Activated CD4-positive, alpha-beta T cell treated with anti-CD3 and anti-CD28 coated beads, Interleukin-10, Interleukin-2, amounts not matched to agents 100 ng/mL and 50 ng/mL, durations not matched to agents 16 hours and 8 hours (primary cell): Measurements from ENCODE around the gene APP.
"Not testable (repeated sequence)": the region's sequence is repeated elsewhere in the genome, so short reads cannot be mapped to it uniquely, and the experiment has no call there.

ENCODE experiments used
- DNase-seq: peaks from one replicate; pipeline ENCODE4 v3.0.0-alpha.2; 2020

The APP gene

DNA sequence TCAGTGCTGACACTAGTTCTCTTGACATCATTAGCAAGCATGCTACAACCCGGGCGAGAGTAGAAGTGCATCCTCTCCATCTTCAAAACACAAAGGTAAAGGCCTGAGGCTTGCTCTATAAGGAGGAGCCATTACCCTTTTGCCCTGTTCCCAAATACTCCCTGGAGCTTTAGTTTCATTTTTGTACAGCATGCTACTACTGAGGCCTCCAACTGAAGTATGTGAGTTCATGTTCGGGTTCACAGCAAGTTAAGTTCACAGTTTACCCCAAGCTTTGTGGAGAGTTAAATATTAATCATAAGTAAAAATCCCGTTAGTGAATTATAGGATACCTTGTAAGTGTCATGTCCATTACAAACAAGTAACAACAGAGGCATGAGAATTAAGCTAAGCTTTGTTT lies 156.6 kb downstream of the APP start:
- DNase-seq = no peak

GRCh38 chr21:26012482-26012881 lies 158.1 kb downstream of the APP start:
- DNase-seq = not testable (repeated sequence)

DNA sequence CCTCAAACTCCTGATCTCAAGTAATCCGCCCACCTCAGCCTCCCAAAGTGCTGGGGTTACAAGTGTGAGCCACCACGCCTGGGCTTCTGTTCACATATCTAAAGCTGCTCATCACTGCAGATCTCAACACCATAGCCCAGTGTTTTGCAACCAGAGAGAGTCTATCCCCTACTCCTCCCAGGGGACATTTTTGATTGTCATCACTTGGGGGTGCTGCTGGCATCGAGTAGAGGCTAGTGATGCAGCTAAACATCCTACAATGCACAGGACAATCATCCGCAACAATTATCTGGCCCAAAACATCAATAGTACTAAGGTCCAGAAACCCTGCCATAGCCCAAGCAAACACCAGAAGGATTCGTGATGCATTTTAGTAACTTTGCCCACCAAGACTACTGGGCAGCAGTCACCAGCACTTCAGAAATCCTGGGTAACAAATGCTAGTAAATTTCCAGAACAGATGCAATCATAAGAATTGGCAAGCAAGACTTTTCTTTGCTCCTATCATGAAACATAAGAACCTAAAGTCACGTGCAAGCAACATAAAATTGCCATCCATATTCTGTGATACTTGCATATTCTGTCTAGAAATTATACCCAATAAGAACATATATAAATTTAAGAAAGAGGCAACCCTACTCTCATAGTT lies 159.2 kb downstream of the APP start:
- DNase-seq = no peak

- no peak for DNase-seq
These were observed 162.5 kb downstream of the APP start for GRCh38 chr21:26007951-26008498.

- DNase-seq = no peak
These were observed 165.1 kb downstream of the APP start for GRCh38 chr21:26005464-26005863.

DNA sequence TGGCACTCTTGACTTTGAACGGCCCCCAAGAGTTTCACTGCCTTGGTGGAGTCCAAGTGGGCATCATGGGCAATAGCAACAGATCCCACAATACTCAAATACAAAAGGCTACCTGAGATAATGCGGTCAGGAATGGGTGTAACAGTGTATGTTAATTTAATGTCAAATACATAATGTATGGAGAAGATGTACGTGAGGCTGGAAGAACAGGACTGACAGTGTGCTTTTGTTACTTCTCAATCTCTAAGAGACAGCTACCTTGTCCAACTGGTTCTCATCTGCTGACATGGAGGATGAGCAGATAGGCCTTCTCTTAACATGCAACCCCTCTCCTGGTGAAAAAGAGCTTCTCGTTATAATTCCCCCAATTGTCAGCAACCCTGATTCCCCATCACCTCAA lies 167.2 kb downstream of the APP start:
- DNase-seq = no peak

DNA sequence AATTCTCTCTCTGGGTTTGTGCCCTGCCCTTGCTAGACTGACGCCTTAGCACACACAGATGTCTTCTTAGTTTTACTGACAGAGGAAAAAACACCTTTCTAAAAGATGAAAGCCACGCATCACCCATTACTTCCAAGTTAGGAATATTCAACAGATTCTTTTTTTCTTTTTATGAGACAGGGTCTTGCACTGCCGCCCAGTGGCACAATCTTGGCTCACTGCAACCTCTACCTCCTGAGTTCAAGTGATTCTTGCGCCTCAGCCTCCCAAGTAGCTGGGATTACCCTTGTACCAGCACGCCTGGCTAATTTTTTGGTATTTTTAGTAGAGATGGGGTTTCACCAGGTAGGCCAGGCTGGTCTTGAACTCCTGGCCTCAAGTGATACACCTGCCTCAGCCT lies 169.2 kb downstream of the APP start:
- DNase-seq = no peak

DNA sequence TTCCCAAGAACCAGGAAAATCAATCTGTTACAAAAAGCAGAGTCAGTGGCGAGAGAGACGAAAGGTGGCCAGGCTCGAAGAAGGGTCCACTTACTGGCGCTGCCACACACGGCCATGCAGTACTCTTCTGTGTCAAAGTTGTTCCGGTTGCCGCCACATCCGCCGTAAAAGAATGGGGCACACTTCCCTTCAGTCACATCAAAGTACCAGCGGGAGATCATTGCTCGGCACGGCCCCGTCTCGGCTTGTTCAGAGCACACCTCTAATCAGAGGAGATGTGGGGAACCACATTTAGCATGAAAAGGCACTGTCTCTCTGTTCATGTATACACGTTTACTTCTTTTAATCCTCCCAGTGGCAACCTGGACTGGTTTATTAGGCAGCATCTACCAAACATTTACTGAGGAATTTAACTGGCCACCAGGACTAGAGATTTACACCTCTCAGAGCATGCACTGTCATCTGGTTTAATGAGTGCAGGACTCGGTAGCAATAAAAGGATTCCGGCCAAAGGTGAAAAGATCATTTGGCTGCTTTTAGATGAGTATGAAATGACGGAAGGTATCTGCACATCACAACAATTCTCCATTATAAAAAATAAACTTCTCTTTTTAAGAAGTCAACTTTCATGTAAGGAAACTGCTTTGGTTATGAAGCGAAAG lies 170.5 kb downstream of the APP start:
- peak; percentile 58 for DNase-seq

DNA sequence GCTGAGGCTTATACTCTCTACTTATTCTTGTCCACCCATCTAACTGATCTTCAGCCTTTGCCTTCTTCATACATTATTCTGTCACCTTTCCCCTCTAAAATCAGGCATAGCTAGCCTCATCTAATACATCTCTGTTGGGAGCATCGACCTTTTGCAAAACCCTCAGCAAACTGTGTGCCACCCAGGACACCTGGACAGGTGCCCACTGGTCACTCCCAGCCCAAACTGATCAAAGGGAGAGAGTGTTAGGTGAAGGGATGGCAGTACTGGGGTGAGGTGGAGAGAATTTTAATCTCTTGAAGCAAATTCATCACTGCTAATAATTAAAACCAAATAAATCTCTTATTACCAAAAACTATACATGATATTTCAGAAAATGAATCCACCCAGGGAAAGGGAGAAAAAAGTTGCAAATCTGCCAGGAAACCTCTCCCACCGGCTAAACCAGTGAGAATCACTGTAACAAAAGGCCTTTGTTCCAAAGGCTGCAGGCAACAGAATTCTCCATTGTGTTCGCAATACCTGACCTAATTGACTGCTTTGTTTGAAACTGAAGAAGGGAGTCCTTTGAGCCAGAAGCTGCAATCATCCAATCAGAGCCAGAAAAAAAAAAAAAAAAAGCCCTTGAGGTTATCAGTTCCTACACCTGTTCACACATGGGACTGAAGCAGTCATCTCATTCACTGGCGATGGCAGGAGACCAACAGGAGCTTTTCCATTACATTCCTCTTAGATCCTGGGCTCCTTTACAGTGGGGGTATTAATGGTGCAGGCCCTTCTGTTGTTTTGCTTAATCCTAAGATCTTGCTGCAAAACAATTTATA lies 172.6 kb downstream of the APP start:
- no peak for DNase-seq

GRCh38 chr21:25995278-25995677 lies 175.3 kb downstream of the APP start:
- no peak for DNase-seq

GRCh38 chr21:25994758-25995163 lies 175.8 kb downstream of the APP start:
- DNase-seq = no peak

DNA sequence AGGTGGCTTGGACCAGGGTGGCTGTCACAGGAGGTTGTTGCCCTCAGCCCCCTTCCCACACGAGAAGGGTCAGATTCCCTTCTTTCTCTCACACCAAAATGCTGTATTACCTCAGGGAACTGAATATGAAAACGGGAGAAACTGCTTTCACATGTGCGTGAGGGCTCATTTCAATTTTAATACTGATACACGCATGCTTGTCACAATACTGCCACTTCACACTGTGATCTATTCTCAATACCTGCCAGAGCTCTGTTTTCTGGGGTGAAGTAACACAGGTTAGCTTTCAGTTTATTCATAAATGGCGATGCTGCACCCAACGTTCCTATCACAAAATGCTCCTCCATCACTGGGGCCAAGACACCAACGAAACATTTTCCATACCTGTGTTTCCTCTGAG lies 181.8 kb downstream of the APP start:
- DNase-seq = no peak

- no peak for DNase-seq
These were observed 183.0 kb downstream of the APP start for GRCh38 chr21:25987531-25987930.

GRCh38 chr21:25986928-25987327 lies 183.6 kb downstream of the APP start:
- no peak for DNase-seq

GRCh38 chr21:25985990-25986389 lies 184.6 kb downstream of the APP start:
- DNase-seq = no peak

DNA sequence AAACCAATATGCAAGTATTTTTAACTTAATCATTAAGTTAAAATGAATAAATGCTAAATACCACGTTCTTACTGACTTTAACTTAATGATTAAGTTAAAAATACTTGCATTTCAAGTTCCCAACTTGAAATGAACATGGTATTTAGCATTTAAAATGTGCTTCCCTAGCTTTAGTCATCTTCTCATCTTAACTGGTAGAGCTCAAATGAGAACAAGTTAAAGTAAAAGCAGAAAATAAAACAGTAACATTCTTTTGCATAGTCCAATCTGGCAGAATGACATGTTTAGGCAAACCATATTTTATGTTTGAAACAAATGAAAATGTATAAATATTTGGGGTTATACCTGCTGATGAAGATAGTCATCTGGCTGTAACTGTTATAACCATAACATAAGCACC lies 186.0 kb downstream of the APP start:
- DNase-seq = no peak

DNA sequence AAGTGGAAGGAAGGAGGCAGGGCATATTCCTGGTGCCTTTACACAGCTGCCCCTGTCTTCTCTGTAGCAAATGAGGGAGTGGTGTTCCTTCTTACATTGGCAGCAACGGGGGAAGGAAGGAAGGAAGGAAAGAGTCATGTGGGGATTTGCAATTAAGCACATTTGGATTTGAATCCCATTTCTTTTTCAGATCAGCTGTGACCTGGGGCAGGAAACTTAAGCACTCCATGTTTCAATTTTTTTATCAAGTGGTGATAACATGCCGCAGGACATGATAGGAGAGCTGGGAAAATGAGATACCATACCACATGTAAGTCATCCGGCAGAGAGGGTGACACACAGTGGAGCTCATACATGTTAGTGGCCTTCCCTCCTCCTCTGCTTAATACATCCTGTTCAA lies 186.8 kb downstream of the APP start:
- no peak for DNase-seq

- DNase-seq = peak; percentile 6
These were observed 189.9 kb downstream of the APP start for GRCh38 chr21:25980710-25981109.

- DNase-seq = no peak
These were observed 190.5 kb downstream of the APP start for GRCh38 chr21:25979845-25980616.

DNA sequence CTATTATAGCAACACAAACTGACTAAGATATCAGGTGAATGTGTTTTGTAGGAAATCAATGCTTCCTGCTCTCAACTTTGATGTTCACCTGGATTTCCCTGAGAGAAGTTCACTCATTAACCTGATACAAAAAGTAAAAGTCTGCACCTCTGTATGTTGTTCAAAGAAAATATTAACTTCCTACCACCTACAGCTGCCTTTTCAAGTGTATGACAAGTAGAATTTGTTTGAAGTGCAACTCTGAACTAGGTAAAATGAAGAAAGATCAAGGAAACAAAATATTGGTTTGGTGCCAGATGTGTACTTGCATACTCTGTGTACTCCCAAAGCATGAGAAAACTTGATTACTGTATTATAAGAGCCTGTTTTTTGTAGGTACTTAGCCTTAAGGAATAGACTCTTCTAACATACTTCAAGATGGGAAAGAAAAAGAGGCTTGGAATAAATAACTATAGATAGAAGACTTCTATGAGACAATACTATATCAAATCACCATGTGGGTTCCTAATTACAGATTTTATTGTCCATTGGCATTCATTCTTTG lies 193.4 kb downstream of the APP start:
- no peak for DNase-seq

DNA sequence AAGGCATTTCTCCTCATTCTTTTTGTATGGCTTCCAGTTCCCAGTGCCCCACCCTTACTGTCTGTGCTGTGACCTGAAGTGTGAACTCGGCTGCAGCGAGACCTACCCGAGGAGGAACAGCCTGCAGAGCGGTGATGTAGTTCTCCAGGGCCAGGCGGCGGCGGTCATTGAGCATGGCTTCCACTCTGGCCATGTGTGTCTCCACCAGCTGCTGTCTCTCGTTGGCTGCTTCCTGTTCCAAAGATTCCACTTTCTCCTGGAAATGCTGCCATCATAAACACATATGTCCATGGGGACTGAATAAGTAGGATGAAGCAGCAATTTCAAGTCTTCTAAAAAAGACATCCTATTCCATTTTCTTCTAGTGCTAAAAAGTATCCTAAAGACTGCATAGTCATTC lies 195.6 kb downstream of the APP start:
- DNase-seq = no peak

GRCh38 chr21:25970254-25970930 lies 200.2 kb downstream of the APP start:
- no peak for DNase-seq
